ENCODE data around the gene EN2.

The EN2 gene

DNA sequence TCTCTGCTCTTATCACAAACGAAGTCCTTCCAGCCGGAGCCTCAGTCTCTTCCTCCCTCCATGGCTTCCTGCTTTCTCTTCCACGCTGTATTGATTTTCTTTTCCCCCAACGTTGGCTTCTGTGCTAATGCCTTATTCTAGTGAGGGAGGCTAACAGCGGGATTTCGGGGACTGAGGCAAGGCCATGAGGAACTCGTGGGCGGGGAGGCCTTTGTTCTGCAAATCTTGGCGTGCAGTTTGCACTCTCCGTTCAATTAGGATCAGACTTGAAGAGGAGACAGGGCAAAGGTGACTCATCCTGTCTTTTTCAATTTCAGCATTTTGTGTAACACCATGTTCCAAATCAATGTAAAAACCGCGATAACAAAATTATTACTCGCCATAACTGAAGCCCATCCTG, 25.3 kb downstream of the EN2 start:
- H3K4me3 ChIP-seq (ENCODE audit: low read depth, low read length): no peak overlapping the region
- DNase-seq (ENCODE audit: low read depth): no peak
- TF ChIP-seq, protein P1, sequence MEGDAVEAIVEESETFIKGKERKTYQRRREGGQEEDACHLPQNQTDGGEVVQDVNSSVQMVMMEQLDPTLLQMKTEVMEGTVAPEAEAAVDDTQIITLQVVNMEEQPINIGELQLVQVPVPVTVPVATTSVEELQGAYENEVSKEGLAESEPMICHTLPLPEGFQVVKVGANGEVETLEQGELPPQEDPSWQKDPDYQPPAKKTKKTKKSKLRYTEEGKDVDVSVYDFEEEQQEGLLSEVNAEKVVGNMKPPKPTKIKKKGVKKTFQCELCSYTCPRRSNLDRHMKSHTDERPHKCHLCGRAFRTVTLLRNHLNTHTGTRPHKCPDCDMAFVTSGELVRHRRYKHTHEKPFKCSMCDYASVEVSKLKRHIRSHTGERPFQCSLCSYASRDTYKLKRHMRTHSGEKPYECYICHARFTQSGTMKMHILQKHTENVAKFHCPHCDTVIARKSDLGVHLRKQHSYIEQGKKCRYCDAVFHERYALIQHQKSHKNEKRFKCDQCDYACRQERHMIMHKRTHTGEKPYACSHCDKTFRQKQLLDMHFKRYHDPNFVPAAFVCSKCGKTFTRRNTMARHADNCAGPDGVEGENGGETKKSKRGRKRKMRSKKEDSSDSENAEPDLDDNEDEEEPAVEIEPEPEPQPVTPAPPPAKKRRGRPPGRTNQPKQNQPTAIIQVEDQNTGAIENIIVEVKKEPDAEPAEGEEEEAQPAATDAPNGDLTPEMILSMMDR (conservative IDR thresholded peaks at IDR 0.05; ENCODE audit: low read depth, low read length): no peak

DNA sequence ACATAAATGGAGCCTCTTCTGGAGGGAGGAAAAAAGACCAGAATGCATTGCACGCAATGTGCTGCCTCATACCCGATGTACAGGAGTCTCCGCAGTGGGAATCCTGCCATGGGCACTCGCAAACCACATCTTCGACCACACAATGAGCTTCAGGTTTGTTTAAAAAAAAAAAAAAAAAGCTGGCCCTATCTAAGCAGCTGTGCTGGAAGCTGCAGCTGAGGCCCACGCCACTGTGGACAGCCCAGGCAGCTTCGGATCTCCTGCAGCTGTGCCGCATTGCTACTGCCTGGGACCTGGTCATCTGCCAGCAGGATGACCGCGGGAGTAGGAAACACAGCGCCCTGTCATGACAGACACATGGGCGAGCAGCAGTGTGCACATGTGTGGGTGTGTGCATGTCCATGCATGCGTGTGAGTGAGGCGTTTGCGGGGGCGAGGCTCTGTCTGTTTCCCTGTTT, 26.0 kb downstream of the EN2 start:
- DNase-seq (ENCODE audit: low read depth): no peak
- TF ChIP-seq, protein P1 (conservative IDR thresholded peaks at IDR 0.05; ENCODE audit: low read depth, low read length): no peak
- no peak overlapping the region for H3K4me3 ChIP-seq (ENCODE audit: low read depth, low read length)

DNA sequence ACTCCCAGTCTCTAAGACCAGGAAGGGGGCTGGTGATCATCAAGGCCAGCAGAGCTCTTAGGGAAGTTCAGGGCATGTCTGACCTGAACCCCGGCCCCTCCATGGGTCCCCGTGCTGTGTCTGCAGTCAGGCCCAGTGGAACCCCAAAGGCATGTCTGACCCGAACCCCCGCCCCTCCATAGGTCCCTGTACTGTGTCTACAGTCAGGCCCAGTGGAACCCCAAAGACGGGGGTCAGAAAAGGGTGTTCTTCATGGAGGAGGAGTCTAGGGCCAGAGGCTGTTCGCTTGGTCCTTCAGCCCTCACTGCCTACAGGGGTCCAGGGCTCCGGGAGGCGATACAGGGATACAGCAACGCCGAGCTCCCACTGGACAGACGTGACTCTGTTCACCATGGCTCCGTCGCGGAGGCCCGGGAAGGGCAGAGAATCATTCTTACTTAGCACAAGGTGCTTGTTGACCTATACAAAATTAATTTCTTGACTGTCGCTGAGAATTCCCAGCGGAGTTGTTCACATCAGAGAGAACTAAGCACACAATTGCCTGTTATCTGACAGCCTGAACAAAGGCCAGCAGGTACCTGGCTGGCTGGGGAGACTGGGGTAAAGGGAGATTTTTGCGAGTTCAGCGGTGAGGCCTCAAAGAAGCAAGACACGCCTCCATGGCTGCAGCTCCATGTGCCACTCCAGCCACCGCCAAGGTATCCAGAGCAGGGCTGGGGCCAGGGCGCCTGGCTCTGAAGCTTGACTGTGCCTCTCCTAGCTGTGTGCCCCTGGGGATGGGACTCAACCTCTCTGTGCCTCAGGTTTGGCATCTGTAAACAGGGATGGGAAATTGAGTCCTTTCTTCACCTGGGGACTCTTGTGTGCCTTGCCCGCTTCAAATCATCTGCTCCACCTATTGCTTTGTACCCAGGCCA, 26.8 kb downstream of the EN2 start:
- TF ChIP-seq, protein P1 (conservative IDR thresholded peaks at IDR 0.05; ENCODE audit: low read depth, low read length): no peak
- no peak overlapping the region for H3K4me3 ChIP-seq (ENCODE audit: low read depth, low read length)
- no peak for DNase-seq (ENCODE audit: low read depth)

DNA sequence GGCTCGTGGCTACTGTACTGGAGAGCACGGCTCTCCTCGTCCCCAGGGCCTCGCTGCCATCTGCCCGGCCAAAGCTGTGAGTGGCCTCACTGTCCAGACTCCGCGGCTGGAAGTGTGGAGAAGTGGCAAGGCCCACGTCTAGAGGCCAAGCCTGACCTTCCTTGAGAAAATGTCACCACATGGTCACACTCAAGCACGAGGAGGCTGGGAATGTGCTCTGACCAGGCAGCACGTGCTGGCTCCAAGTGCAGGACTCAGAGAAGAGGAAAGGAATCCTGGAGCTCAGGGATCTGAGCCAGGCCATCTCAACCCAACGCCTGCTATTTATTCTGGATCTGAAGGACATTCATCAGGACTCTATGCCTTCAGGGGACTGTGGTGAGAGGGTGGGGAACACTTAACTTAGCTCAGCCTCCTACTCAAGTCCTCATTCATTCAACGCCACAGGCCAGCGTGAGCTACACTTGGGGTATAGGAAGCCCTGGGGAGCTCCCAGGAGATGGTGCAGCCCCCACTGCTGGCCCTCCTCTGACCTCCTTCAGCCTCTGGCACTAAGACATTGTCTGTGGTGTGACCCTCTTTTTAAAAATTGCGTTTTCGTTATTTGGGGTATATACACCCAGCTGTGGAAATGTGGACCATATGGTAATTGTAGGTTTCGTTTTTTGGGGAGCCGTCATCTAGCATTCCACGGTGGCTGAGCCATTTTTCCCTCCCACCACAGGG, 29.0 kb downstream of the EN2 start:
- DNase-seq (ENCODE audit: low read depth): no peak
- TF ChIP-seq, protein P1 (conservative IDR thresholded peaks at IDR 0.05; ENCODE audit: low read depth, low read length): no peak
- no peak overlapping the region for H3K4me3 ChIP-seq (ENCODE audit: low read depth, low read length)

DNA sequence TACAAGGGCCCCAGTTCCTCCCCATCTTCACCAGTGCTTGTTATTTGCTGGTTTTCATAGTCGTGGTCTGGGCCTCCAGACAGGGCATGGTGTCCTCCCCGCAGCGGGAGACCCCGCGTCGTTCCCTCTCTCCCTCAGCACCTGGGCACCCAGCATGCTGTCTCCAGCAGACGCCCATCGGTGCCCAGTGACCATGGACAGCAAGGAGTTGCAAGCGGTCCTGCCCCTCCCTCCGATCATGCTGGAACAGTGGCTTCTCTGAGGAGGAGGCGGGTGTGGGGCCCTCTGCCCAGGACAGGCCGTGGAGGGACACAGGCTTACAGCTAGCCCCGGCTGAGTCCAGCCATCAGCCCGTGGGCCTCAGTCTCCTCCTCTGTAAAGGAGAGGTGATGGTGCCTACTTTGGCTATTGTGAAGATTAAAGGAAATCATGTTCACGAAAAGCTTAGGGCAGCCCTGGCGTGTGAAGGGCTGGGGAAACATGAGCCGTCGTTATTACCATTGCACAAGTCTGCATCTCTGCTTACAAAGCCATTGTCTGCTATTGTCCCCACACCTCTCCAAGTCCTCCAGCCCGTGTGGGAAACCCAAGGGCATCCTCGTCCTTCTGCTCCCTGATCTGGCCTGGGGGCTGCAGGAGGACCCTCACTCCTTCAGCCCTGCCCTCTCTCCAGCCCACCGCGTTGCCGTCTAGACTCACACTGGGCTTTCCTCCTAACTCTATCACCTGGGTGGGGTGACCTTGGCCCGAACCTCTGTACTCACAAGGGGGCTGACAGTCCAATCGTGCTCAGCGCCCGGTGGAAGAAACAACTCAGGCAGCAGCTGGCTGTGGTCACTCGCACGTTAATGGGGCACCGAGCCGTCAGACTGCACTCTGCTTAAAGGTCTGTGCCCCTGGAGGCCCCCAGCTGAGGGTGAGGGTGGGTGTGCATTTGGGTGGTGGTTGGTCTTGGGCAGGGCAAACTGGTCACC, 29.9 kb downstream of the EN2 start:
- H3K4me3 ChIP-seq (ENCODE audit: low read depth, low read length): no peak overlapping the region
- DNase-seq (ENCODE audit: low read depth): no peak
- TF ChIP-seq, protein P1 (conservative IDR thresholded peaks at IDR 0.05; ENCODE audit: low read depth, low read length): no peak

DNA sequence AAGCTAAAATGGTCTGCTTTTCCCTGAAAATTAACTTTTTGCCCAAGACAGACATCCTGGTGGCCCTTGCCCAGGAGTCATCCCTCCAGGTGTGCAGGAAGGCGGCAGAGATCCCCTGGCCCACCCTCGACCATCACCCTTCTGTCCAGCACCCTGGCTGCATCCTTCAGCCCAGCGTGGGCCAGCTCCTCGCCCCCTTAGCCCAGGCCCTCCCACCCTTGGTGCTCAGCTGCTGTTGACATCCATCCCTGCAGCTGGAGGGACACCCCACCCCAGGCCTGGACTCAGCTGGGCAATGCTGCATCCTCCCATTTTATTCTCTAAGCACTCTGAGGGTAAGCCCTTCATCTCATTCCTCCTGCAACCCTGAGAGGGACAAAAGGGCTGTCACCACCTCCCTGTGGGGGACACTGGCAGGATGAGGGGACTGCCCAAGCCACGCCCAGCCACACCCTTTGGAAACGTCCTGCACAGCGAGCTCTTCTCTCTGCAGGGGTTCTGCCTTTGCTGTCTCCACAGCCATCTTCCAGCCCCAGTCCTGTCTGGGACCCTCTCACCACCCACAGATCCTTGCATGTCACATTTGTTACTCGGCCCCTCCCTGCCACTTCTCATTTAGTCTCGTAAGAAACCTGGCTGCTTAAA, 30.7 kb downstream of the EN2 start:
- DNase-seq (ENCODE audit: low read depth): no peak
- TF ChIP-seq, protein P1 (conservative IDR thresholded peaks at IDR 0.05; ENCODE audit: low read depth, low read length): no peak
- H3K4me3 ChIP-seq (ENCODE audit: low read depth, low read length): no peak overlapping the region
